HepG2 (cell line): ENCODE results near the gene ATF6. TPM values are rescaled to one million over a fixed set of nuclear protein-coding genes. Genes with fewer than 3 reads are reported as not detected.

Source experiments
- ATAC-seq: fragments of 200-7000 bp; cut with Tn5 transposase; 3 replicates; pipeline ENCODE4 v1.9.1; 2020; ENCODE audit warnings: mild to moderate bottlenecking, moderate library complexity
- BruUV-seq: library from RNA; stranded (reverse); fragments of 400-500 nt; replicated peaks from 2 replicates; lab custom pipeline; 2021; lab: Mats Ljungman, UMichigan
- CTCF ChIA-PET: fragments of 300-600 bp; formaldehyde crosslinking; extraction: SDS; loops from one replicate; lab custom pipeline; 2021; ENCODE audit warnings: low total read pairs, inconsistent platforms, low intra/inter-chr PET ratio; lab: Yijun Ruan, JAX
- POLR2A ChIA-PET: fragments of 350-600 bp; sonication (Branson Sonifier 250); formaldehyde crosslinking; loops from one replicate; lab custom pipeline; 2020; ENCODE audit warnings: antibody characterized with exemption, inconsistent platforms; lab: Yijun Ruan, JAX
- DNase-seq: peaks from one replicate; pipeline ENCODE4 v3.0.0-alpha.2; 2015; ENCODE audit warnings: low spot score
- FAIRE-seq: peaks from 3 replicates; lab custom pipeline; 2011; peaks lifted over from hg19 to GRCh38; lab: Jason Lieb, UNC
- H2AFZ ChIP-seq: one replicate; pipeline ENCODE4 v1.6.1; 2011; ENCODE audit warnings: low read length, inconsistent platforms
- H3K27ac ChIP-seq: fragments of 300-600 bp; 3 replicates; pipeline ENCODE4 v1.8.0; 2011; ENCODE audit warnings: mixed run types, mild to moderate bottlenecking, mixed read lengths, low read length, inconsistent platforms; ENCODE audit not compliant: insufficient read depth; ENCODE audit errors: extremely low read length
- H3K27me3 ChIP-seq, 2 experiments: fragments of 200-600 bp in 1 of 2; 2 replicates in 1 of 2; 3 replicates in 1 of 2; pipeline versions ENCODE4 v1.6.0 to v1.8.0; 2011; ENCODE audit warnings: low read length in 2 of 2, mild to moderate bottlenecking in 2 of 2, moderate library complexity in 2 of 2, inconsistent platforms in 1 of 2; ENCODE audit not compliant: insufficient read depth in 2 of 2, control insufficient read depth in 1 of 2
- H3K36me3 ChIP-seq, 2 experiments: fragments of 200-600 bp in 1 of 2; replicated peaks in 1 of 2; 2 replicates in 1 of 2; 3 replicates in 1 of 2; pipeline versions ENCODE4 v1.5.1 to v1.8.0; 2011; ENCODE audit warnings: low read length in 2 of 2, inconsistent platforms in 1 of 2; ENCODE audit not compliant: insufficient read depth in 2 of 2, control insufficient read depth in 1 of 2
- H3K4me1 ChIP-seq: 2 replicates; pipeline ENCODE4 v1.5.1; 2012; ENCODE audit warnings: low read length, inconsistent platforms; ENCODE audit not compliant: insufficient read depth
- H3K4me2 ChIP-seq: 2 replicates; pipeline ENCODE4 v1.6.0; 2011; ENCODE audit warnings: low read depth, low read length, inconsistent platforms
- H3K4me3 ChIP-seq, 3 experiments: fragments of 200-600 bp in 1 of 3; sonication (generic), shearing (Covaris generic) in 1 of 3; replicated peaks in 1 of 3; 2 replicates each; pipeline ENCODE4 v1.5.1; 2011 to 2016; ENCODE audit warnings: low read length in 3 of 3, inconsistent platforms in 2 of 3, low read depth in 2 of 3, mild to moderate bottlenecking in 2 of 3, control low read depth in 1 of 3, mixed read lengths in 1 of 3; ENCODE audit not compliant: insufficient read depth in 1 of 3
- H3K79me2 ChIP-seq: one replicate; pipeline ENCODE4 v1.6.1; 2011; ENCODE audit warnings: low read length, inconsistent platforms; ENCODE audit not compliant: insufficient read depth
- H3K9ac ChIP-seq: 2 replicates; pipeline ENCODE4 v1.6.0; 2011; ENCODE audit warnings: mild to moderate bottlenecking, low read depth, low read length, inconsistent platforms; ENCODE audit not compliant: insufficient read depth
- H3K9me3 ChIP-seq: 2 replicates; pipeline ENCODE4 v1.5.1; 2012; ENCODE audit warnings: mild to moderate bottlenecking, low read length
- H4K20me1 ChIP-seq: 2 replicates; pipeline ENCODE4 v1.6.0; 2011; ENCODE audit warnings: inconsistent platforms, mild to moderate bottlenecking, low read length, moderate library complexity; ENCODE audit not compliant: insufficient read depth
- ATM ChIP-seq: fragments of 450-650 bp; IDR thresholded peaks from 2 replicates; pipeline ENCODE4 v1.7.1; 2017; ENCODE audit warnings: mild to moderate bottlenecking, borderline replicate concordance
- CC2D1A ChIP-seq: sonication (generic); formaldehyde crosslinking; IDR thresholded peaks from 2 replicates; pipeline ENCODE4 v1.8.1; 2023; ENCODE audit warnings: mild to moderate bottlenecking, missing genetic modification reagents
- EZH2 ChIP-seq: conservative IDR thresholded peaks from 2 replicates; pipeline ENCODE4 v1.6.1; 2012; ENCODE audit warnings: mild to moderate bottlenecking, low read depth, low read length, moderate library complexity
- FOXP1 ChIP-seq, 2 experiments: fragments of 450-650 bp in 1 of 2; IDR thresholded peaks; 2 replicates each; pipeline ENCODE4 v1.6.1; 2017 to 2018; ENCODE audit warnings: antibody characterized with exemption in 1 of 2
- GTF3A ChIP-seq: sonication (generic); formaldehyde crosslinking; conservative IDR thresholded peaks from 2 replicates; pipeline ENCODE4 v1.4.0; 2020; ENCODE audit warnings: mild to moderate bottlenecking, missing genetic modification reagents
- PRPF4 ChIP-seq: fragments of 200-400 bp; formaldehyde crosslinking; IDR thresholded peaks from 2 replicates; pipeline ENCODE4 v1.6.1; 2016; ENCODE audit warnings: low read length, low read depth; ENCODE audit not compliant: poor library complexity, severe bottlenecking
- RAD21 ChIP-seq: fragments of 450-650 bp; formaldehyde crosslinking; IDR thresholded peaks from 2 replicates; pipeline ENCODE4 v1.5.0; 2020; ENCODE audit warnings: mild to moderate bottlenecking
- TOE1 ChIP-seq: sonication (generic); formaldehyde crosslinking; IDR thresholded peaks from 2 replicates; pipeline ENCODE4 v1.4.0; 2020; ENCODE audit warnings: mild to moderate bottlenecking, missing genetic modification reagents
- YEATS2 ChIP-seq: sonication (generic); formaldehyde crosslinking; IDR thresholded peaks from 2 replicates; pipeline ENCODE4 v1.4.0; 2020; ENCODE audit warnings: missing genetic modification reagents, borderline replicate concordance
- ZBTB7B ChIP-seq: sonication (generic); formaldehyde crosslinking; IDR thresholded peaks from 2 replicates; pipeline ENCODE4 v1.4.0; 2020; ENCODE audit warnings: missing genetic modification reagents
- ZNF121 ChIP-seq: sonication (generic); formaldehyde crosslinking; IDR thresholded peaks from 2 replicates; pipeline ENCODE4 v1.5.0; 2020; ENCODE audit warnings: mild to moderate bottlenecking, missing genetic modification reagents
- ZNF256 ChIP-seq: sonication (generic); formaldehyde crosslinking; conservative IDR thresholded peaks from 2 replicates; pipeline ENCODE4 v1.4.0; 2020; ENCODE audit warnings: missing genetic modification reagents
- ZNF552 ChIP-seq: sonication (generic); formaldehyde crosslinking; IDR thresholded peaks from 2 replicates; pipeline ENCODE4 v1.9.0; 2022; ENCODE audit warnings: missing genetic modification reagents, mild to moderate bottlenecking, borderline replicate concordance
- ZNF572 ChIP-seq: sonication (generic); formaldehyde crosslinking; IDR thresholded peaks from 2 replicates; pipeline ENCODE4 v1.5.1; 2020; ENCODE audit warnings: mild to moderate bottlenecking, missing genetic modification reagents
- ZNF577 ChIP-seq: sonication (generic); formaldehyde crosslinking; IDR thresholded peaks from 2 replicates; pipeline ENCODE4 v1.4.0; 2020; ENCODE audit warnings: mild to moderate bottlenecking, low read depth, missing genetic modification reagents, borderline replicate concordance
- ZNF629 ChIP-seq: sonication (generic); formaldehyde crosslinking; conservative IDR thresholded peaks from 2 replicates; pipeline ENCODE4 v1.5.0; 2020; ENCODE audit warnings: missing genetic modification reagents
- ZNF709 ChIP-seq: sonication (generic); formaldehyde crosslinking; IDR thresholded peaks from 2 replicates; pipeline ENCODE4 v1.5.0; 2020; ENCODE audit warnings: mild to moderate bottlenecking, missing genetic modification reagents
- ZNF737 ChIP-seq: sonication (generic); formaldehyde crosslinking; IDR thresholded peaks from 2 replicates; pipeline ENCODE4 v1.5.0; 2020; ENCODE audit warnings: missing genetic modification reagents, mild to moderate bottlenecking, borderline replicate concordance
- WGBS: methylation state at CpG from one replicate; pipeline ENCODE4 v1.1.6; 2017; ENCODE audit warnings: low lambda C conversion rate; 5-methylcytosine and 5-hydroxymethylcytosine counted together
- in situ Hi-C: cut with HindIII; loops from 2 replicates; pipeline ENCODE4 v1.10.0; 2017; ENCODE audit warnings: low pct_unique_long_range_greater_than_20kb; ENCODE audit not compliant: extremely low pct_ligation_motif_present
- intact Hi-C: fragments of 100-400 bp; cut with micrococcal nuclease; formaldehyde crosslinking; loops from one replicate; pipeline ENCODE4 v1.10.0; 2022; ENCODE audit not compliant: unreplicated experiment
- polyA plus RNA-seq, 8 experiments: library from polyadenylated mRNA; depleted of rRNA in 3 of 8; stranded (reverse) in 7 of 8; unstranded in 1 of 8; fragments of >200 nt; fragmentation: Illumina TruSeq in 4 of 8; extraction: Trizol in 4 of 8; gene quantifications; 2 replicates each; pipeline versions ENCODE4 v1.2.1 to v1.2.3, GENCODE V29; 2011 to 2016; ENCODE audit warnings: low read depth in 4 of 8, missing spikeins in 1 of 8, mixed read lengths in 1 of 8; ENCODE audit not compliant: insufficient read depth in 1 of 8
- total RNA-seq, 5 experiments: library from RNA; depleted of rRNA; stranded (reverse); fragments of >200 nt; fragmentation: Illumina TruSeq; extraction: Trizol; gene quantifications; 2 replicates each; pipeline ENCODE4 v1.2.3, GENCODE V29; 2016; ENCODE audit warnings: low read depth in 1 of 5
- TF ChIP-seq, protein P1 (sequence below): conservative IDR thresholded peaks from 2 replicates; pipeline ENCODE4 v1.6.1; 2018; ENCODE audit warnings: missing genetic modification reagents

Gene ATF6
- total and polyA plus RNA-seq, 2 of the 13 experiments (the other 11 are each of a cell fraction or from before 2014, with no cell fraction given) = 13.2 to 14.5 TPM

- TF ChIP-seq, protein P1, sequence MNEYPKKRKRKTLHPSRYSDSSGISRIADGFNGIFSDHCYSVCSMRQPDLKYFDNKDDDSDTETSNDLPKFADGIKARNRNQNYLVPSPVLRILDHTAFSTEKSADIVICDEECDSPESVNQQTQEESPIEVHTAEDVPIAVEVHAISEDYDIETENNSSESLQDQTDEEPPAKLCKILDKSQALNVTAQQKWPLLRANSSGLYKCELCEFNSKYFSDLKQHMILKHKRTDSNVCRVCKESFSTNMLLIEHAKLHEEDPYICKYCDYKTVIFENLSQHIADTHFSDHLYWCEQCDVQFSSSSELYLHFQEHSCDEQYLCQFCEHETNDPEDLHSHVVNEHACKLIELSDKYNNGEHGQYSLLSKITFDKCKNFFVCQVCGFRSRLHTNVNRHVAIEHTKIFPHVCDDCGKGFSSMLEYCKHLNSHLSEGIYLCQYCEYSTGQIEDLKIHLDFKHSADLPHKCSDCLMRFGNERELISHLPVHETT = no peak
- no peak for TF ChIP-seq ZNF572 (CRISPR knock-in tag)
- no peak for TF ChIP-seq YEATS2 (CRISPR knock-in tag)
- no peak for TF ChIP-seq ZNF121 (CRISPR knock-in tag)
- no peak for TF ChIP-seq ZNF552 (CRISPR knock-in tag)
- no peak for TF ChIP-seq FOXP1 (IDR thresholded peaks at IDR 0.05)
- TF ChIP-seq FOXP1 (CRISPR knock-in tag; IDR thresholded peaks at IDR 0.05) = no peak
These were observed 166.5 kb downstream of the ATF6 start (continued) for GRCh38 chr1:161932668-161933067.

- Histone ChIP-seq H3K79me2 (no peaks in the 10 kb centered on the region), H3K27me3 (no peaks in the 10 kb centered on the region), H3K27ac (no peak overlapping the region), H3K4me1 (no peaks in the 10 kb centered on the region), H3K36me3 (no peaks in the 10 kb centered on the region; a peak in 2 of 5 replicates), H3K9me3 (no peaks in the 10 kb centered on the region), H4K20me1 (no peaks in the 10 kb centered on the region), H3K9ac (no peak overlapping the region), H3K4me3 (no peak overlapping the region), H2AFZ (no peak overlapping the region), H3K4me2 (no peak overlapping the region)
- DNase-seq (no peak), FAIRE-seq (no peak), ATAC-seq (no peak)
- no TSS peak for BruUV-seq
- TF ChIP-seq ATM (no peak), RAD21 (CRISPR knock-in tag) (no peak), ZNF577 (CRISPR knock-in tag) (no peak), EZH2 (no peak), TOE1 (CRISPR knock-in tag) (no peak), ZNF256 (CRISPR knock-in tag) (no peak), ZNF629 (CRISPR knock-in tag) (no peak), GTF3A (no peak), ZNF709 (CRISPR knock-in tag) (no peak), ZBTB7B (CRISPR knock-in tag) (no peak), CC2D1A (CRISPR knock-in tag) (no peak), PRPF4 (no peak), ZNF737 (CRISPR knock-in tag) (no peak)
- intact Hi-C loops = no loop called here
- in situ Hi-C loops = no loop called here
- CTCF ChIA-PET = no interaction called here
- POLR2A ChIA-PET = no interaction called here
- WGBS = 80% methylated on average over 6 of the region's 6 CpGs
These were observed 167.8 kb downstream of the ATF6 start for GRCh38 chr1:161933592-161934588.
